CD4-positive, alpha-beta memory T cell (primary cell): ENCODE results near the gene ZNF74. TPM values are rescaled to one million over a fixed set of nuclear protein-coding genes. Genes with fewer than 3 reads are reported as not detected.
"Not testable (repeated sequence)": the region's sequence is repeated elsewhere in the genome, so short reads cannot be mapped to it uniquely, and the experiment has no call there.

Source experiments
- CTCF ChIA-PET: fragments of 350-600 bp; sonication (Branson Sonifier 250); formaldehyde crosslinking; loops from one replicate; lab custom pipeline; 2021; ENCODE audit warnings: inconsistent platforms; ENCODE audit not compliant: partially characterized antibody; lab: Charles Lee
- POLR2A ChIA-PET: fragments of 350-600 bp; sonication (Branson Sonifier 250); formaldehyde crosslinking; loops from one replicate; lab custom pipeline; 2021; ENCODE audit not compliant: partially characterized antibody; lab: Charles Lee
- DNase-seq, 5 donors: peaks; one replicate each; pipeline versions ENCODE4 v3.0.0 to v3.0.0-alpha.2; 2020 to 2022; ENCODE audit warnings: mixed read lengths in 1 of 5
- H3K27ac ChIP-seq: one replicate; pipeline ENCODE4 v1.7.0; 2013; ENCODE audit warnings: low read depth, low read length
- H3K27me3 ChIP-seq: 2 replicates; pipeline ENCODE4 v1.7.0; 2013; ENCODE audit warnings: mild to moderate bottlenecking, low read length, moderate library complexity; ENCODE audit not compliant: insufficient read depth
- H3K36me3 ChIP-seq: 2 replicates; pipeline ENCODE4 v1.7.0; 2013; ENCODE audit warnings: mild to moderate bottlenecking, low read length, moderate library complexity; ENCODE audit not compliant: insufficient read depth
- H3K4me1 ChIP-seq: 2 replicates; pipeline ENCODE4 v1.7.0; 2013; ENCODE audit warnings: mild to moderate bottlenecking, low read length, moderate library complexity; ENCODE audit not compliant: insufficient read depth
- H3K4me3 ChIP-seq, 2 donors: one replicate each; pipeline ENCODE4 v1.7.0; 2013; ENCODE audit warnings: low read length in 2 of 2, mild to moderate bottlenecking in 1 of 2
- H3K9me3 ChIP-seq, 2 donors: one replicate each; pipeline ENCODE4 v1.7.0; 2013; ENCODE audit warnings: low read length in 2 of 2, control low read depth in 1 of 2; ENCODE audit not compliant: control insufficient read depth in 1 of 2
- H3K27ac Mint-ChIP-seq, 7 donors: one replicate each; pipeline ENCODE4 v1.8.0; 2020 to 2021; ENCODE audit warnings: mixed read lengths in 7 of 7, mild to moderate bottlenecking in 6 of 7, inconsistent platforms in 3 of 7, moderate library complexity in 3 of 7
- H3K27me3 Mint-ChIP-seq, 2 donors: one replicate each; pipeline ENCODE4 v1.8.0; 2020 to 2021; ENCODE audit warnings: mixed read lengths in 2 of 2
- H3K36me3 Mint-ChIP-seq, 2 donors: one replicate each; pipeline ENCODE4 v1.8.0; 2020 to 2021; ENCODE audit warnings: mixed read lengths in 2 of 2, inconsistent platforms in 1 of 2, mild to moderate bottlenecking in 1 of 2
- H3K4me1 Mint-ChIP-seq, 4 donors: one replicate each; pipeline ENCODE4 v1.8.0; 2020 to 2021; ENCODE audit warnings: mixed read lengths in 4 of 4, mild to moderate bottlenecking in 1 of 4
- H3K4me3 Mint-ChIP-seq, 8 donors: one replicate each; pipeline ENCODE4 v1.8.0; 2020 to 2021; ENCODE audit warnings: mixed read lengths in 8 of 8, mild to moderate bottlenecking in 7 of 8, moderate library complexity in 6 of 8, inconsistent platforms in 3 of 8
- H3K9me3 Mint-ChIP-seq, 8 donors: one replicate each; pipeline ENCODE4 v1.8.0; 2020 to 2021; ENCODE audit warnings: mixed read lengths in 8 of 8, mild to moderate bottlenecking in 5 of 8, inconsistent platforms in 3 of 8, moderate library complexity in 1 of 8
- intact Hi-C: fragments of 100-400 bp; cut with micrococcal nuclease; formaldehyde crosslinking; loops from one replicate; pipeline ENCODE4 v1.15.1; 2023
- polyA plus RNA-seq, 2 donors: library from polyadenylated mRNA; unstranded; fragments of 300-500 nt; fragmentation: Illumina TruSeq; gene quantifications; one replicate each; pipeline ENCODE4 v1.2.3, GENCODE V29; 2021
- total RNA-seq, 2 experiments: library from RNA; stranded (reverse); gene quantifications; one replicate each; pipeline ENCODE4 v1.2.3, GENCODE V29; 2021

Gene ZNF74
- total and polyA plus RNA-seq, 4 experiments from 2014 or later = 3.0 to 17.4 (median 13.3) TPM

GRCh38 chr22:20388200-20388599 is 5.8 kb upstream of the ZNF74 start:
- ChIA-PET CTCF (no interaction called here), POLR2A (interaction anchor here (1.3 kb wide), 1 partner anchor 69 kb away, joined by 6 read pairs; the partner anchor contains the start of gene DGCR6L)
- Histone ChIP-seq H3K4me3 (no peak overlapping the region), H3K4me1 (peaks cover 1% of the 10 kb centered on the region), H3K9me3 (no peaks in the 10 kb centered on the region), H3K36me3 (no peaks in the 10 kb centered on the region), H3K27ac (no peak overlapping the region), H3K27me3 (peaks cover 4% of the 10 kb centered on the region)
- peaks cover 0 to 2% (median 0%) of the 10 kb centered on the region in 4 donors for H3K4me1 Mint-ChIP-seq
- no peak overlapping the region for H3K27ac Mint-ChIP-seq
- peaks cover 3 to 10% of the 10 kb centered on the region in 2 donors for H3K27me3 Mint-ChIP-seq
- peaks cover 0 to 7% (median 0%) of the 10 kb centered on the region in 8 donors for H3K9me3 Mint-ChIP-seq
- no peak for DNase-seq
- no peak overlapping the region for H3K4me3 Mint-ChIP-seq
- no peaks in the 10 kb centered on the region for H3K36me3 Mint-ChIP-seq
- intact Hi-C loops = no loop called here

GRCh38 chr22:20389288-20389687 is 4.7 kb upstream of the ZNF74 start:
- intact Hi-C loops = no loop called here

DNA sequence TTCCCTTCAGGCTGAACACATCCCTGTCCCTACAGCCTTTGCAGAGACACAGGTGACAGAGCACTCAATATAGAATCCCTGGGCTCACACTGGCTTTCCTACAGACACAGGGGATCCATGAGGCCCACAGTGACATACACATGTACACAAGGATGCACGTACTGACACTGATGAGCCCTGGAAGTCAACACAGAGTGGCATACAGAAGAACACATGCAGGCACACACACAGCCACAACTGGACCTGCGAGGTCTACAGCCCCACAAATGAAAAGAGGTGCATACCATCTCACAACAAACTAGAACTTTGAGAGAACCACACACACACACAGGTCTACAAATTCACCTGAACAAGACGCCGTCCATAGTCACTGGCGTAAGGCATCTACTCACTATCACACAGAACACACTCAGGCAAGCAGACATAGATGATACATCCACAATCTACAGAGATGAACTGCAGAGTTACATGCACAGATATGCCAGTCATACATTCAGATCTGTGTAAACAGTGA is 3.5 kb upstream of the ZNF74 start:
- intact Hi-C loops = loop anchor here (5.0 kb wide), 1 partner anchor 467 kb away; the partner anchor contains the start of genes PI4KA and SNAP29
- H3K9me3 Mint-ChIP-seq = peaks cover 0 to 7% (median 0%) of the 10 kb centered on the region in 8 donors
- H3K27me3 Mint-ChIP-seq = peaks cover 3 to 4% of the 10 kb centered on the region in 2 donors
- Histone ChIP-seq H3K4me3 (no peak overlapping the region), H3K36me3 (no peaks in the 10 kb centered on the region), H3K27ac (no peak overlapping the region), H3K27me3 (no peaks in the 10 kb centered on the region), H3K9me3 (no peaks in the 10 kb centered on the region), H3K4me1 (peaks cover 18% of the 10 kb centered on the region)
- ChIA-PET POLR2A (no interaction called here), CTCF (no interaction called here)
- peaks cover 9 to 23% (median 15%) of the 10 kb centered on the region in 4 donors for H3K4me1 Mint-ChIP-seq
- H3K4me3 Mint-ChIP-seq = peak overlapping the region in 2 of 8 donors; percentile 9 to 27
- no peak for DNase-seq
- H3K27ac Mint-ChIP-seq = peak overlapping the region in 2 of 7 donors; percentile 16 to 33
- H3K36me3 Mint-ChIP-seq = peaks cover 0 to 3% of the 10 kb centered on the region in 2 donors

More at GRCh38 chr22:20389288-20389687, 4.7 kb upstream of the ZNF74 start:
- no peak overlapping the region for H3K27ac Mint-ChIP-seq
- Histone ChIP-seq H3K4me3 (no peak overlapping the region), H3K27ac (no peak overlapping the region), H3K36me3 (no peaks in the 10 kb centered on the region), H3K4me1 (peaks cover 7% of the 10 kb centered on the region), H3K27me3 (peaks cover 4% of the 10 kb centered on the region), H3K9me3 (no peaks in the 10 kb centered on the region)
- no peak for DNase-seq
- CTCF ChIA-PET = no interaction called here
- no peak overlapping the region for H3K4me3 Mint-ChIP-seq
- POLR2A ChIA-PET = interaction anchor here (1.3 kb wide), 1 partner anchor 70 kb away, joined by 6 read pairs; the partner anchor contains the start of gene DGCR6L
- H3K36me3 Mint-ChIP-seq = peaks cover 0 to 3% of the 10 kb centered on the region in 2 donors
- peaks cover 0 to 7% (median 0%) of the 10 kb centered on the region in 8 donors for H3K9me3 Mint-ChIP-seq
- peaks cover 3 to 11% (median 6%) of the 10 kb centered on the region in 4 donors for H3K4me1 Mint-ChIP-seq
- peaks cover 3 to 5% of the 10 kb centered on the region in 2 donors for H3K27me3 Mint-ChIP-seq

DNA sequence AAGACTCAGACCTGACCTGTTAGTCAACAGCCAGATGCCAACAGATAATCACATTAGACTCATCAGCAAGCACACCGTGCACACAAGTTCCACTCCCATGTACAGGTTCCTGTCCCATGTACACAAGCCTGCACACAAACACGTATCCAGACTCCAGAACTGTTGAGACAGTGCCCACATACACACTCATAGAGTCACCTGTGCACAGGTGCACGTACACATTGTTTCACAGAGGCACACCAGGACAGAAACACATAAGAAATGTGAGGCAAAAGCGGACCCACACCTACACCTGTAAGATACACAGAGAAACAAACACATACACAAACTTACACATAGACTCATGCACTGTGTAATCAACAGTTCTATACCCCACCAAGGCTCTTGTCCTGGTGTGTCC is 2.7 kb upstream of the ZNF74 start:
- intact Hi-C loops = loop anchor here (5.0 kb wide), 1 partner anchor 466 kb away; the partner anchor contains the start of genes PI4KA and SNAP29
- no peaks in the 10 kb centered on the region for H3K9me3 ChIP-seq
- H3K9me3 Mint-ChIP-seq = peaks cover 0 to 7% (median 0%) of the 10 kb centered on the region in 8 donors
- ChIA-PET CTCF (no interaction called here), POLR2A (no interaction called here)
- H3K27ac Mint-ChIP-seq = peak overlapping the region in 3 of 7 donors; percentile 5 to 27 (median 9)
- H3K36me3 ChIP-seq = no peaks in the 10 kb centered on the region
- H3K4me1 Mint-ChIP-seq = peaks cover 13 to 30% (median 20%) of the 10 kb centered on the region in 4 donors
- H3K4me3 Mint-ChIP-seq = peak overlapping the region in 1 of 8 donors; percentile 45
- H3K27ac ChIP-seq = no peak overlapping the region
- H3K4me3 ChIP-seq = no peak overlapping the region
- DNase-seq = no peak
- H3K4me1 ChIP-seq = peaks cover 24% of the 10 kb centered on the region
- peaks cover 0 to 3% of the 10 kb centered on the region in 2 donors for H3K36me3 Mint-ChIP-seq
- H3K27me3 Mint-ChIP-seq = peaks cover 0 to 4% of the 10 kb centered on the region in 2 donors
- H3K27me3 ChIP-seq = no peaks in the 10 kb centered on the region

- H3K27ac Mint-ChIP-seq, H3K27me3 ChIP-seq, H3K27me3 Mint-ChIP-seq, H3K36me3 ChIP-seq, DNase-seq, H3K36me3 Mint-ChIP-seq, CTCF ChIA-PET, H3K27ac ChIP-seq, H3K9me3 Mint-ChIP-seq, H3K9me3 ChIP-seq, H3K4me3 ChIP-seq: not testable (repeated sequence)
- intact Hi-C loops = loop anchor here (5.0 kb wide), 1 partner anchor 465 kb away; the partner anchor contains the start of genes PI4KA and SNAP29
- H3K4me1 ChIP-seq = peaks cover 24% of the 10 kb centered on the region
- Mint-ChIP-seq H3K4me3 (peak overlapping the region in 2 of 8 donors; percentile 49 to 89), H3K4me1 (peaks cover 18 to 41% (median 30%) of the 10 kb centered on the region in 4 donors)
- POLR2A ChIA-PET = interaction anchor here (1.9 kb wide), 2 partner anchors 72 to 93 kb away, joined by 6 to 18 read pairs; partner anchors contain the start of gene DGCR6L
Measured at GRCh38 chr22:20392365-20392881, 1.5 kb upstream of the ZNF74 start.

- Mint-ChIP-seq H3K4me1 (peaks cover 18 to 41% (median 30%) of the 10 kb centered on the region in 4 donors), H3K9me3 (peaks cover 0 to 7% (median 0%) of the 10 kb centered on the region in 8 donors), H3K36me3 (peaks cover 0 to 3% of the 10 kb centered on the region in 2 donors), H3K27ac (peak overlapping the region in 6 of 7 donors; percentile 76 to 96 (median 94)), H3K4me3 (peak overlapping the region; percentile 86 to 95 (median 89)), H3K27me3 (no peaks in the 10 kb centered on the region)
- Histone ChIP-seq H3K27ac (peak overlapping the region; percentile 62), H3K9me3 (no peaks in the 10 kb centered on the region), H3K36me3 (no peaks in the 10 kb centered on the region), H3K4me3 (peak overlapping the region; percentile 66 to 75), H3K27me3 (no peaks in the 10 kb centered on the region), H3K4me1 (peaks cover 24% of the 10 kb centered on the region)
- DNase-seq = peak in 1 of 5 donors; percentile 3
- ChIA-PET POLR2A (interaction anchor here (0.8 to 2.1 kb wide), 10 partner anchors 8 to 184 kb away, joined by 3 to 18 read pairs (median 5); partner anchors contain the start of genes DGCR6L and MED15), CTCF (interaction anchor here (0.7 kb wide), 1 partner anchor 70 kb away, joined by 3 read pairs; no protein-coding TSS in a partner anchor)
- intact Hi-C loops = loop anchor here (5.0 kb wide), 1 partner anchor 464 kb away; the partner anchor contains the start of genes PI4KA and SNAP29
Measured at GRCh38 chr22:20392983-20393704, 807 bp upstream of the ZNF74 start.
